NCI-H1930 (cell line): ENCODE results near the gene MAP3K8.
A peak's percentile ranks its signal among the peaks of the same experiment; 100 is the strongest.

Experiments
- DNase-seq, 2 experiments: peaks; one replicate each; lab custom pipeline; 2025; lab: John Stamatoyannopoulos, UW

The MAP3K8 gene

DNA sequence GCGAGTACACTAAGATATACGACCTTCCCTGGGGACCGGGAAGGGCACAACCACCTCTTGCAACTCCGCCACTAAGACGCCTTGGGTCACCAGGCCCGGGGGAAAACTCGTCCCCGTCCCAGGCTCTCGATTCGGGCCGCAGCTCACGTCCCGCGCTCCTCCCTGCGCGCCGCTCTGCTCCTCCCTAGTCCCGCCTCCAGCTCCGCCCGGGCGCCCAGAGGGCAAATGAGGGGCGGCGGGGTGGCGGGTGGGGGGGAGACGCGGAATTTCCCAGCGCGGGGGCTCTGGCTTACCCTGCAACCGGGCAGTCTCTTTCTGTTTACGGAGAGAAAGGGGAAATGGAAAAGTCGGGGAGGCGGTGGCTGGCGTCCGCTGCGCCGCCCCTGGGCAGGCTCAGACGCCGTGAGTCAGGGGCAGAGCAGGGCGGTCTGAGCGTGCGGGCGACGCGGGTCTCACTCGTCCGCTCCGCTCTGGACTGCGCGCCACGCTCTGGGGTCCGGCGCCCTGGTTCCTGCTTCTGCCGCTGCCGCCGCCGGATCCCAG is at the start of gene MAP3K8:
Gene MAP3K8, plus strand, starts transcription at position 455 of the 543 bp plus-strand sequence. CDS start 4,755 bp downstream, outside the sequence.
- peak; percentile 5 to 30 for DNase-seq

DNA sequence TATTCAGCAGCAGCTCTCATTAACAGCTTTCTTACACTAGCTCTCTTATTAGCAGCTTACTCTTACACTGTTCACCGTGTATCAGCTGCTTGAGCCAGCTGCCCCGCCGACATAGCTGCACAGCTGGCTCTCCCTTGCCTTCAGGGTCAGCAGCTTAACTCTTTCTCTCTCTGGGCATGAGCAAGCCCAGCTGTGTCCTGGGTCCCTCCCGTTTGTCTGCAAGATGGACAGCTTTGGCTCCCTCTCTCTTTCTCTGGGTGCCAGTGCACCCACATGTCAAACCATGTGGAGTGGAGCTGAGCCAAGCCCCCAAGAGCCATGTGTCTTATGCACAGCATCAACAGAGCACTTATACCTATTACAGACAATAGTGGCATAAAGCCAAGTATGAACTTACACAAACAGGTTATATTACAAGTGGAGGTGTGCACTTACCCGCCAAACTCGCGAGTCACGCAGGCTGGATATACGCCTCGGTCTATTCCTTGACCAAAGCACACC is 49.2 kb upstream of the MAP3K8 start:
- no peak for DNase-seq

DNA sequence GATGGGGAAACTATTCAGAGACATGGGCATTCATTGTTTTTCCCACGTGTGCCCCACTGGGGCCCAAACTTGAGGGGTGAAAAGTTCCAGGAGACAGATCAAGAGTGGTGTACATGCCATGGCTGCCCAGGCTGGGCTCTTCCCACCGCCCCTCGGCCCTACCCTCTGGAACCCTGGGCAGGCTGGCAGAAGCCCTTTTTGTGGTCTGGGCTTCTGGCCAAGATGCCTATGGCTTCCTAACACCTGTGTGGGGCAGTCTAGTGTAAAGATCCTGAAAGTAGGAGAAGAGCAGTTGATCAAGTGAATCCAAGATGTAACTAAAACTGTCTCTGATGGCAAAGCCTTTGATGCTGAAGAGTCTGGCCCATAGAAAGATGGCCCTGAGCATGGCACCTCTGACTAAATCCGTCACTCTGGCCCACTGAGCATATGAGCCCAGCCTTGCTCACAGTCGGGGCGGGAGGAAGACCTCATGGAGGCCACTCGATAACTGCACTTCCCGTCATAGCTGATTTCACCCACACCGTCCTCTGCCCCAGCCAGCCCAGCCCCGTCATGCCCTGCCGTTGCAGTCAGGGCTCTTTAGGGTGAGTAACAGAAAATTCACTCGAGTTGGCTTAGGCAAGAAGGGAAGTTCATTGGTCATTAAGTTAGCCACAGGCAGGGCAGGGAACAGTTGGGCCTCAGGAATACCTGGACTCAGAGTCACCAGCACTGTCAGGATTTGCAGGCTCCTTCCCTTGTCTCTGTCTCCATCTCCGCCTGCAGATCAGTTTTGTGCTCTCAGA is 47.0 kb upstream of the MAP3K8 start:
- no peak for DNase-seq

DNA sequence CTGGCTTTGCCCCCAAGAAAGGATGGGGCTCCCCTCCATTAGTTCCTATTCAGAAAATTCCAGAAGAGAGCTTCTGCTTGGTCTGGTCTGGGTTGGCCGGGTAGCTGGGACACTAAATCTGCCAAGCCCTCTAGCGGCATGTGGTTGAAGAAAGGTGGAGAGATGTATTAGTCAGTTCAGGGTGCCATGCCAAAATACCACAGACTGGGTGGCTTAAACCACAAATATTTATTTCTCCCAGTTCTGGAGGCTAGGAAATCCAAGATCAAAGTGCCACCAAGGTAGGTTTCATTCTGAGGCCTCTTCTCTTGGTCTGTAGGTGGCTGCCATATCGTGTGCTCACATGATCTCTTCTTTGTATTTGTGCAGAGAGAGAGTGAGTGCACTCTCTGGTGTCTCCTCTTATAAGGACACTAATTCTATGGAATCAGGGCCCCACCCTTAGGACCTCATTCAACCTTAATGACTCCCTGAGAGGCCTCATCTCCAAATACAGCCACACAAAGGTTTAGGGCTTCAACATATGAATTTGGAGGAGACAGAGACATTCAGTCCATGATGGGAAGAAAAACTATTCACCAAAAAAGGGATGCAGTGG is 46.2 kb upstream of the MAP3K8 start:
- no peak for DNase-seq

DNA sequence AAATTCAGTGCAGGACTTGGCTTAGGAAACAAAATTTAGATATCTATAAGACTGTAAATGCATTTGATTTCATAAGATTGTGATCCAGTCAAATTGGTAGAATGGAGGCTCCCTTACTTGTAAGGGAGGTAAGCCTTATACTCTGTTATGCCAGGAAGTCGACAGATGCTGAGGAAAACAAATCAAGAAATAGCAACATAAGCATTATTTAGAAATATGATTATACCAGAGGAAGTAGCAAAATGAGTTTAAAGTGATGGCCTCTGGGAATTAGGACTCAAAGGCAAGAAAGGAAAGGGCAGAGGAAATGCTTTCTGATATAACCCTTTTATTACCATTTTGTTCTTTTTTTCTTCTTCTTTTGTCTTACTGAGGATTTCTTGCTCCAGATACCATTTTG is 44.4 kb upstream of the MAP3K8 start:
- no peak for DNase-seq

DNA sequence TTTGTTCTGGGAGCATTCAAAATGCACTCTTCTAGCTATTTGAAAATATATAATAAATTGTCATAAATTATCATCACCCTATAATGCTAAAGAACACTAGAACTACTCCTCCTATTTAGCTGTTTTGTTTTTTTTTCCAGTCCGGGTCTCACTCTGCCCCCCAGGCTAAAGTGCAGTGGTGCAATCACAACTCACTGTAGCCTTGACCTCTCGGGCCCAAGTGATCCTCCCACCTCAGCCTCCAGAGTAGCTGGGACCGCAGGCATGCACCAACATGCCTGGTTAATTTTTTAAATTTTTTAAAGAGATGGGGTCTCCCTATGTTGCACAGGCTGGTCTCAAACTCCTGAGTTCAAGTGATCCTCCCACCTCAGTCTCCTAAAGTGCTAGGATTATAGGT is 43.8 kb upstream of the MAP3K8 start:
- no peak for DNase-seq

DNA sequence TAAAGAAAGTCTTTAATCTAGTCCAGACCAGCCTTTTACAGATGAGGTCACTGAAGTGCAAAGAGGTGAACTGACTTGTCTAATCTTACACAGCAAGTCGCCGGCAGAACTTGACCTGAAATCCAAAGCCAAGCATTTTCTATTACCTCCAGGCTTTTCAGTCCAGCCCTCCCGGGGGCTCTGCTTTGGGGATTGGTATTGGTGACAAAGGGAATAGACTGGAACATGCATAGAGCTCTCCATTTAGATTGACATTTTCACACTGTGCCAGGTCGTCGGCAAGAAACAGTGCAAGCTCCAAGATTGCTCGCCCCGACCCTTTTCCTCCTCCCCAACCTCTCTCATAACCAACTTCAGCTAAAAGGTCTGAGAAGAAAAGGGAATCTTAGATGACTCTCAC is 42.7 kb upstream of the MAP3K8 start:
- no peak for DNase-seq

DNA sequence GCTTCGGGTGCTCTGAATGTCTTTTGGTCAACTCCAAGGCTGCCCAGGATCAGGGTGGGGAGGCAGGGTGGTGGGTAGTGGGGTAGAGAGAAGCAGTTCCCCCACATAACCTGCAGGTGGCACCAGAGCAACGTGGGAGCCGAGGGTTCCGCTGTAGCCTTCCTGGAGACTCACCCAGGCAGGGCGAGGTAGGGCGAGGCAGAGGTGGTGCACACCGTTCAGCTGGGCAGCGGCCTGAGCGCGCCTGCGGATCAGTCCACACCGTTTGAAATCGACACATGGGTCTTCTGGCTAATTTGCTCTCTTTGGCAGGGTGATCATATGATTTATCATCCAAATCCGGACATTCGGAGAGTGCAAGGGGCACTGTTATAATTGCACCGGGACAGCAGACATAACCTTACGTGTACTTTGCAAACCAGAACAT is 41.4 kb upstream of the MAP3K8 start:
- DNase-seq: peak in 1 of 2 experiments; percentile 1

DNA sequence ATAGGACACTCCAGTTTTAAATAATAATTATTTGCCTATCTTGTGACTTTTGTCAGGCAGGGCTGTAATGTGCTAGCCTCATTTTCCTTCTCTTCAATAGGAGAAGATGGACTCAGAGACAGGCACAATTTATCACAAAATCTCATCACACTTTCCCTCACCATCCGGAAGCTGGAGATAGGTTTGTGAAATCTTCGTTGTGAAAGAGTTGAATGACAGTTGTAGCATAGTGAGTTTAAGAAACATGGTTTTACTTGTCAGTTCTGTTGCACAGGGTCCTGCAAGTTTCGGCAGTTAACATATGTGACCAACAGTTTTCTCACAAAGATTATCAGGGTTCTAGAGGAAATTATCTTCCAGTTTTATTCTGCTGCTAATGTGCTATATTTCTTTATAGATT is 37.7 kb upstream of the MAP3K8 start:
- DNase-seq: no peak

DNA sequence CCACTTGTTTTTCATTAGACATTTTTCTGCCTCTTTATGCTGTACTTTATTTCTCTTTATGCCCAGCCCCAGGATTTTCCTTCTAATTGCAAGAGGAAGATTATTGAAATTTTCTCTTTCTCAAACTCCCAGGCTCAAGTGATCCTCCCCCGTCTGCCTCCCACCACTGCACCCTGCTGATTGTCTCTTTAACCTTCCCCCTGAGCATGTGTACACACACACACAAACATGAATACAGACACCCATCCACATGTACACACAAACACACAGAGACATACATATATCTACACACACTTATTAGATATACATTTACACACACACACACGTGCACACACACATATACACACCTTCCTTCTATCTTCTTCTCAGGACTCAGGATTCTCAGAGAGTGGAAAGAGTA is 37.3 kb upstream of the MAP3K8 start:
- no peak for DNase-seq

DNA sequence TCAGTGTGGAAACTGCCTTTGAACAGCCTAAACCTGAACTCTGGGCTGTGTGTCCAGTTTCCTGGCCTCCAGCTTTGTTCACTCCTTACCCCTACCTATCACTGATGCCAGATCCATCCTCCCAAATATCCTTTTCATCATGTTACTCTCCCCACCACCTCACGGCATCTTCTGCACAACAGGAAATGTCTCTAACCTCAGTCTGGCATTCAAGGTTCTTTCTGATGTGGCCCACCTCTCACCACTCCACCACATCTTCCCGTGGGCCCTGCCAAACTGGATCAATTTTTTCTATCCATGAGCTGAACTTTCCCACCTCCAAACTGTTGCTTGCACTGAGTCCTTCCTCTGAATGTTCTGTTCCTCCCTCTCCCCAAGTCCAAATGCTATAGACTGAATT is 35.8 kb upstream of the MAP3K8 start:
- DNase-seq: no peak

DNA sequence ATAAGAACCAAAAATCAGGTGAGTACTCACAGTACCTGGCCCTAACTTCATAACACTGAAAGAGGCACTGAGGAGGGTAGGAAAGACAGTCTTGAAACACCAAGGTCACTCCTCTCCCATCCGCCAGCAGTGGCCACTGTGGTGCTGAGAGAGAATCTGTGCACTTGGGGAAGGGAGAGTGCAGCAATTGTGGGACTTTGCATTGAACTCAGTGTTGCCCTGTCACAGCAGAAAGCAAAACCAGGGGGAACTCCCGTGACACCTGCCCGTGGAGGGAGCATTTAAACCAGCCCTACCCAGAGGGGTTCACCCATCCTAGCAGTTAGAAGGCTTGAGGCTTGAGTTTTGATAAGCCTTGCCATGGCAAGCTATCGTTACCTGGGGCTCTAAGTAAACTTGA is 35.2 kb upstream of the MAP3K8 start:
- no peak for DNase-seq

DNA sequence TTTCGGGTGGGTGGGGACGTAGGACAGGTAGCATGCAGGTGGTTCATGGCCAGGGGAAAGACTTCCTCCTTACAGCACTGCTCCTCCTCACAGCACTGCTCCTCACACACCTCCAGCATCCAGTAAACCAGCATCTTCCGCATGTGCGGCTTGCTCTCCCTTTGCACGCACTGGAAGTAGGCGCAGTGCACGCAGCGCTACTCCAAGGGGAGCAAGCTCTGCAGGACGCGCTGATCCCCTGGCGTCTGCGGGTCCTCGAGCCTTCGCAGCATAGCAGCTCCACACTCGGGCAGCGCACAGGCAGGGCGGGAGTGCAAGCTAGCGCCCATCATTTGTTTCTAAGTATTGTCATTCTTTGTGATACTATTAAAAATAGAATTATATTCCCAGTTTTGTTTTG is 30.5 kb upstream of the MAP3K8 start:
- DNase-seq: no peak

DNA sequence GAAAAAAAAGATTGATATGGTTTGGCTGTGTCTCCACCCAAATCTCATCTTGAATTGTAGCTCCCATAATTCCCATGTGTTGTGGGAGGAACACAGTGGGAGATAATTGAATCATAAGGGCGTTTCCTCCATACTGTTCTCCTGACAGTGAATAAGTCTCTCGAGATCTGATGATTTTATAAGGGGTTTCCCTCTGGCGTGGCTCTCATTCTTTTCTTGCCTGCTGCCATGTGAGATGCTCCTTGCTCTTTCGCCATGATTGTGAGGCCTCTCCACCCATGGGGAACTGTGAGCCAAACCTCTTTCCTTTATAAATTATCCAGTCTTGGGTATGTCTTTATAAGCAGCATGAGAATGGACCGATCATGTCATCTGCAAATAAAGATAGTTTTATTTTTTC is 29.4 kb upstream of the MAP3K8 start:
- no peak for DNase-seq

DNA sequence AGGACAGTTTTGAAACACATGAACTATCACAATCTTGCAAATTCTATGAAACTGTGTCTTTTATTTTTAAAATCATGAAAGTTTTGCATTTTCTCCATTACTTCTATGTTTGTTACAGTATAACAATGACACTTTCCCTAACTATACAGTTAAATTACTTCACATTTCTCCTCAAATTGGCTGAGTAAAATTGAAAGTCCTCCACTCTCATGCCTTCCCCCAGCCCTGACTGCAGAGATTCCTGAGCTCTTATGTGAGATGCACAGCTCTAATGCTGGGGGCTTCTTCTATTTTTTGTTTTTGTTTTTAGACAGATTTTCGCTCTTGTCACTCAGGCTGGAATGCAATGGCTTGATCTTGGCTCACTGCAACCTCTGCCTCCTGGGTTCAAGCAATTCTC is 22.7 kb upstream of the MAP3K8 start:
- DNase-seq: no peak

DNA sequence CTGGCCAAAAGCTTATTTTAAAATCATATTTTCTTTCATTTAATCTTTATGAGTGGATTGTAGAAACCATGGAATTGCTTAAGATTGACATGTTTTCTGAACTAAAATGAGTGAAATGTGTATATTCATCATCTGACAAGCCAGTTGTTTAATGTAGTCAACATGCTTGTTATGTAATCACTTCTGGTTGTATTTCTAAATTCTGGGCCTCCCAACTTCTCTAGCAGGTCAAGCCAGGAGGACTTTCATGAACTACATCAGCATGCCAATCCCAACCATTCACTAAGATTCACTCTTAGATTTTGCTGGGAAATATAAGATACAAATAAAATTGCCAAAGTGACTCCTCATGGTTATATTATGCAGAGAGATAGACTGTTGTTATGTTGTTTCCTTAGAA is 21.1 kb upstream of the MAP3K8 start:
- DNase-seq: no peak

DNA sequence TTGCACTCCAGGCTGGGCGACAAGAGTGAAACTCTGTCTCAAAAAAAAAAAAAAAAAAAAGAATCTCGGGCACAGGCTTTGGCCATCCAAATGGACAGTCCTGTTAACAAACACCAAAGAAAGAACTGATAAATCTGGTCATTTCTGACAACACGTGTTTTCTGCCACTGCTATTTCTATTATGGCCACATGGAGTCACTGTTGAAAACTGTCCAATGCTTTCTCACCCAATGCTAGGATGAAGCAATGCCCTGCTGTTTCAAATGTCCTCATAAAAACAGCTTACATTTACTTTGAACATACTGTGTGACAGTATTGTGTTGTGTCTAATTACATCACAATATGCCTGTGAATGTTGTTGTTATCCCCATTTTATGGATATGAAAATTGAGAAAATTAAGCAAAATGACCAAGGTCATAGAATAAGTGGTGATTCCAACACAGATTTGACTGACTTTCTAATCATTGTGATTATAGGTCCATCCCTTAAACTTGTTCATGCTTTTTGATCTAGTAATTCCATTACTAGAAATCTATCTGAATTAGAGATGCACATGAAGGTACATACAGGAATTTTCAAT is 19.9 kb upstream of the MAP3K8 start:
- no peak for DNase-seq

DNA sequence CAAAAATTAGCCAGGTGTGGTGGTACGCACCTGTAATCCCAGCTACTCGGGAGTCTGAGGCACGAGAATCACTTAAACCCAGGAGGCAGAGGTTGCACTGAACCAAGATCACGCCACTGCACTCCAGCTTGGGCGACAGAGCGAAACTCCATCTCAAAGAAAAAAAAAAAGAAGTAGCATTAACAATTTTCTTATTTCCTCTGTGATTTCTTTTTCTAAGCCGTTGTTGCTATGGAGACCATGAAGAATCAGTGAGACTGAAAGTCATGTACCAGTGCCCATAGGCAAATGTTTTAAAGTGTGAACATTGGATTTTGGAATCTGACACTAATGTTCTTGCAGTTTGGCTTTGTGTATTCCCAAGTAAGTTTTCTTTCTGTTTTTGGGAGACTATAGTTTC is 18.4 kb upstream of the MAP3K8 start:
- DNase-seq: no peak

DNA sequence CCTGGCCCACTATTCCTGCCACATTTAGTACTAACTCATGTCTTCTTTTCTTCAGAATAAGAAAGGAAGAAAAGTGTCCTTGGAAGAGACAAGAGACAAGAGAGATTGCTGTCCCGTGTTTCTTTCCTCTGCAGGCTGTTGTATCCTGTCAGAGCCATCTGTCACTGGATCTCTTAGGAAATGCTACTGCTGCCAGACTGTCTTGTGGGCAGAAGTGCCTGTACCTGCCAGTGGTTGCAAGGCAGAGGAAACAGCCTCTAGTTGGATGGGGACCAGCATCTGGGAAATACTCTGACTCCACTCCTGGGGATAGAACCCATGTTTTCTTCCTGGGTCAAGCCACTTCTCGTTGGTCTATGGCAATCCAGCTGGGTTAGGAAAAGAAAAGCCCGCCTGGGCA is 16.7 kb upstream of the MAP3K8 start:
- DNase-seq: no peak

DNA sequence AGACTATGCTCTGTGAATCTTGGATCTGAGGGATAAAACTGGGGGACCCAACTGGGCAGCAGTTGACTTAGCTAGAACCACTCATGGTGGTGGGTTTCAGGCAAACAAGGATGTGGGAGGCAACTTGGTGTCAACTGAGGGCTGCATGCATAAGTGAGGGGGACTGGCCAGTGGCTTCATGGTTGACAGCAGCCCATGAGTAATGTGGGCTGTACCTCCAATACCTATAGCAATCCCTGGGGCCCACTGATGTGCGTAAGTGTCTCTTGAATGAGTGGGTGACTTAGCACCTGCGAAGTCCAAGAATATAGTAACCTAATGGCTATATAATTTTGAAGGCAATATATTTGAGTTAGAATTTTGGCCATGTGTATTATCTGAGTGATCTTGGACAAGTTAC is 13.7 kb upstream of the MAP3K8 start:
- no peak for DNase-seq

DNA sequence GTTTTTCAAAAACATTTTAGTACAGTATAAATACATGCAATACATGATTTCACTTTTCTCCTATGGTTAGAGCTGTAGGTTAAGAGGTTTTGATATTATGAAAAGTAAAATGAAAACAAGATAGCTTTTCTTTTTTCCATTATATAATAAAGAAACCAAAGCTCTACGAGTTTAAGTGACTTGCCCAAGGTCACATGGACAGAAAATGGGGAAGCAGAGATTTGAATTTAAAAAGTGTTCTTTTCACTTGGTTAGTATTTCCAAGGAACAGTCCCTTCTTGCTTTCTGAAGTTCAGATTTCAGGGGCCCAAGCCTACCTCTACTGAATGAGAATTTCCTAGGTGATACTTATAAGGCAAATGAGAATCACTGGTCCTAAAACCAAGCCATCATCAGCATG is 13.2 kb upstream of the MAP3K8 start:
- DNase-seq: no peak

DNA sequence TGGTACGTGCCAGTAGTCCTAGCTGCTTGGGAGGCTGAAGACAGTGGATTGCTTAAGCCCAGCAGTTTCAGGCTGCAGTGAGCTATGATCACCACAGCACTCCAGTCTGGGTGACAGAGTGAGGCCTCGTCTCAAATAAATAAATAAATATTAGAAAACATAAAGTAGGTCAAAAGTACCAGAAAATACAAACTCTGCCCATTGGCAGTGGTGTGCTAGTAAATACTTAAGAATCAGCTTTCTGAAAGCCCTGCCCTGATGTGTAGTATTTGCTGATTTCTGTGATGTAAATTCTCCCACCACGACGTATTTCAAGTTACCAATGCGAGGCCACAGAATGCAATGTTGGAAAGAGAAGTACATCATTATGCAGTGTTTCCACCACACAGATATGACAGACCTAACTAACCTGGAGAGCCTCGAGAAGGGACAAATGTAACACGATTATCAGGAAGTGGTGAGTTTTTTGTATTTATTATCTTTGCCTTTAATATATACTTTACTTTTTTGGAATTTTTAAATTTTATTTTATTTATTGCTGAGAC is 11.8 kb upstream of the MAP3K8 start:
- no peak for DNase-seq
